Brain microvascular endothelial cell (primary cell): ENCODE results near the gene PHF21B.

Experiments
- DNase-seq: peaks from one replicate; pipeline ENCODE4 v3.0.0-alpha.2; 2020
- H3K27ac ChIP-seq: fragments of 250-450 bp; sonication (Bioruptor Pico); 2 replicates; pipeline ENCODE4 v1.5.1; 2020; ENCODE audit warnings: mild to moderate bottlenecking, moderate library complexity
- H3K27me3 ChIP-seq: fragments of 250-450 bp; sonication (Bioruptor Pico); replicated peaks from 2 replicates; pipeline ENCODE4 v1.5.1; 2020; ENCODE audit warnings: mild to moderate bottlenecking
- H3K36me3 ChIP-seq: fragments of 250-450 bp; sonication (Bioruptor Pico); replicated peaks from 2 replicates; pipeline ENCODE4 v1.5.1; 2020; ENCODE audit warnings: mild to moderate bottlenecking
- H3K4me3 ChIP-seq: 2 replicates; pipeline ENCODE4 v1.5.1; 2011; ENCODE audit warnings: low read depth, mild to moderate bottlenecking, control low read depth, low read length, moderate library complexity
- CTCF ChIP-seq: IDR thresholded peaks from 2 replicates; pipeline ENCODE4 v1.5.1; 2011; ENCODE audit warnings: low read depth, mild to moderate bottlenecking, moderate library complexity, low read length, control low read depth, inconsistent platforms; ENCODE audit errors: missing control alignments
- in situ Hi-C: cut with HindIII; loops from 2 replicates; pipeline ENCODE4 v1.10.0; 2017; ENCODE audit warnings: low sequenced_read_pairs, low pct_ligation_motif_present

Gene PHF21B

GRCh38 chr22:44996648-44997047 lies 13.2 kb downstream of the PHF21B start:
- H3K36me3 ChIP-seq = no peaks in the 10 kb centered on the region
- DNase-seq = no peak
- no peak for TF ChIP-seq CTCF
- no peaks in the 10 kb centered on the region for H3K27me3 ChIP-seq
- H3K4me3 ChIP-seq = no peak overlapping the region
- H3K27ac ChIP-seq = no peak overlapping the region
- in situ Hi-C loops = no loop called here

- Histone ChIP-seq H3K36me3 (no peaks in the 10 kb centered on the region), H3K27me3 (no peaks in the 10 kb centered on the region), H3K4me3 (no peak overlapping the region), H3K27ac (no peak overlapping the region)
- in situ Hi-C loops = no loop called here
- no peak for DNase-seq
- no peak for TF ChIP-seq CTCF
These were observed 13.7 kb downstream of the PHF21B start for GRCh38 chr22:44996120-44996519.

- no peak for DNase-seq
- TF ChIP-seq CTCF = no peak
- Histone ChIP-seq H3K4me3 (no peak overlapping the region), H3K27ac (no peak overlapping the region), H3K27me3 (no peaks in the 10 kb centered on the region), H3K36me3 (no peaks in the 10 kb centered on the region)
- in situ Hi-C loops = no loop called here
These were observed 14.1 kb downstream of the PHF21B start for GRCh38 chr22:44995715-44996114.

GRCh38 chr22:44995105-44995514 lies 14.7 kb downstream of the PHF21B start:
- Histone ChIP-seq H3K27me3 (no peaks in the 10 kb centered on the region), H3K4me3 (no peak overlapping the region), H3K36me3 (no peaks in the 10 kb centered on the region), H3K27ac (no peak overlapping the region)
- no peak for DNase-seq
- in situ Hi-C loops = no loop called here
- TF ChIP-seq CTCF = no peak

- Histone ChIP-seq H3K4me3 (no peak overlapping the region), H3K27ac (no peak overlapping the region), H3K27me3 (no peaks in the 10 kb centered on the region), H3K36me3 (no peaks in the 10 kb centered on the region)
- no peak for TF ChIP-seq CTCF
- DNase-seq = no peak
- in situ Hi-C loops = no loop called here
These were observed 15.3 kb downstream of the PHF21B start for GRCh38 chr22:44994399-44995104.

GRCh38 chr22:44992166-44992565 lies 17.6 kb downstream of the PHF21B start:
- H3K27me3 ChIP-seq = no peaks in the 10 kb centered on the region
- H3K4me3 ChIP-seq = no peak overlapping the region
- H3K36me3 ChIP-seq = no peaks in the 10 kb centered on the region
- in situ Hi-C loops = no loop called here
- no peak for TF ChIP-seq CTCF
- DNase-seq = no peak
- no peak overlapping the region for H3K27ac ChIP-seq
